Activated CD8-positive, alpha-beta memory T cell treated with anti-CD3 and anti-CD28 coated beads for 4 hours (primary cell): ENCODE measurements around the gene HSPA9.
A peak's percentile ranks its signal among the peaks of the same experiment; 100 is the strongest.

ENCODE experiments used
- DNase-seq, 2 donors: peaks; one replicate each; pipeline ENCODE4 v3.0.0-alpha.2; 2020; ENCODE audit warnings: low read depth in 2 of 2

HSPA9 gene

DNA sequence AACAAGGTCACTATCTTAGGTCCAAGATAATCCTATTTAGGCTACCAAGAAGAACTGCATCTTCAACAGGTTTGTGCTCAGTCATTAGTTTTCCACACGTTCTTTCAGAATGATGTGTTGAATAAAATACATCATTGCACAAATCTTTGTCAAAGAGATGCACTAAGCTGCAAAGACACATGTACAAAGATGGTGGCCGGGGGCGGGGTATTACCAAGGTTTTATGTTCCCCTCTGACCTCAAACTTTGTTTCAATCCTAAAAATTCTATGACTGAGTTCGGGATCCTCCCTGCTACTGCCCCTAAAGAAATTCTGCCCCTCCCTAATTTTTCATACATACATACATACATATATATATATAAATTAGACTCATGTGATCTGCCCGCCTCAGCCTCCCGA, 14.2 kb downstream of the HSPA9 start:
- no peak for DNase-seq

- DNase-seq = no peak
Measured at GRCh38 chr5:138559937-138560336, 15.3 kb downstream of the HSPA9 start.

GRCh38 chr5:138557677-138558076, 17.5 kb downstream of the HSPA9 start:
- DNase-seq = no peak

DNA sequence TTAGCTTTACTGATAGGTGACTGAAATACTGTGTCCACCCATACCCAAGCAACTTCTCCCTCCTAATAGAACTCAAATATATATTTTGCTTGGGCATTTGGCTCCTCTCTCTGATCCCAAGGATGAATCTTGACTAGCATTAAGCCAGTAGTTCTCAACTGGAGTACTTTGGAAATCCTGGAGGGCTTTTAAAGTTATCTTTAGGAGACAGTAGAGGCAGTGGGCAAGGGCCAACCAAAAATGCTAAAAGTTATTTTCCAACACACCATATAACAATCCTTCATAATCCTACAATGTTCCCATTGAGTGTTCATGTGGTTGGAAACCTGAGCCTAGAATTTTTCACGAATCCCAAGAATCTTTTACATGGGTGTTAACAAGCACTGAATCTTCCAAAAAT, 21.1 kb downstream of the HSPA9 start:
- DNase-seq = no peak

- DNase-seq = no peak
Measured at GRCh38 chr5:138553437-138554095, 21.6 kb downstream of the HSPA9 start.

- no peak for DNase-seq
Measured at GRCh38 chr5:138552657-138553056, 22.5 kb downstream of the HSPA9 start.

DNA sequence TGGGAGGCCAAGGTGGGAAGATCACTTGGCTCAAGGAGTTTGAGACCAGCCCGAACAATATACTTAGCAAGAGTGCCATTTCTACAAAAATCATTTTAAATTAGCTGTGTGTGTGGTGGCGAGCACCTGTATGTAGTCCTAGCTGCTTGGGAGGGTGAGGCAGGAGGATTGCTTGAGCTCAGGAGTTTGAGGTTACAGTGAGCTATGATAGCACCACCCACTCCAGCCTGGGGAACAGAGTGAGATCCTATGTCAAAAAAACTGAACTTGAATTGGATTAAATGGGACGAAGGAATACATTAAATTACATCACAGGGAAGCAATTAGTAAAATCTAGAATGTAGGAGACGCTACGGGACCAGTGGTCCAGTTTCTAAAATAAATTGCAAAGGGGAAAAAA, 25.8 kb downstream of the HSPA9 start:
- no peak for DNase-seq

- DNase-seq = no peak
Measured at GRCh38 chr5:138545919-138546562, 29.2 kb downstream of the HSPA9 start.

- no peak for DNase-seq
Measured at GRCh38 chr5:138544181-138545134, 30.7 kb downstream of the HSPA9 start.

DNA sequence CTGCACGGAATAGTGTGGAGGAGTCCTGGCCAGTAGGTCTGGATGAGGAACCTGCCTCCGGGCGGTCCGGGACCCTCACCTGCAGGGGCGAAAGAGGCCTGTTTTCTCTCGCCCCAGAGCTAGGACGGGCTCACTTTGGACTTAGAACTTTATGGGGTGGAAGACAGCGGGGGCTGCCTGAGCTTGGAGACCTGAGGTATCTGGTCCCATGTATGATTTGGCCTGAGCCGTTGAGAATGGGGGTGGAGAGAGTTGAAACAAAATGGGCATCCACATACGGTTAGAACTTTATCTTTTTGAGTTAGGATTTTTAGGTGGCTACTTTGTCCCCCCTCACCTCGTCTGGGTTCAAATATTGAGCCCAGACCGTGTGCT, 31.5 kb downstream of the HSPA9 start:
- no peak for DNase-seq

GRCh38 chr5:138542956-138543729, 32.1 kb downstream of the HSPA9 start, which contains the start of gene ETF1:
TSS of gene ETF1 (minus strand) at chr5:138543236. CDS start at chr5:138542918, 318 bp downstream.
- DNase-seq = peak; percentile 98 to 100

- no peak for DNase-seq
Measured at GRCh38 chr5:138542180-138542955, 32.8 kb downstream of the HSPA9 start.

DNA sequence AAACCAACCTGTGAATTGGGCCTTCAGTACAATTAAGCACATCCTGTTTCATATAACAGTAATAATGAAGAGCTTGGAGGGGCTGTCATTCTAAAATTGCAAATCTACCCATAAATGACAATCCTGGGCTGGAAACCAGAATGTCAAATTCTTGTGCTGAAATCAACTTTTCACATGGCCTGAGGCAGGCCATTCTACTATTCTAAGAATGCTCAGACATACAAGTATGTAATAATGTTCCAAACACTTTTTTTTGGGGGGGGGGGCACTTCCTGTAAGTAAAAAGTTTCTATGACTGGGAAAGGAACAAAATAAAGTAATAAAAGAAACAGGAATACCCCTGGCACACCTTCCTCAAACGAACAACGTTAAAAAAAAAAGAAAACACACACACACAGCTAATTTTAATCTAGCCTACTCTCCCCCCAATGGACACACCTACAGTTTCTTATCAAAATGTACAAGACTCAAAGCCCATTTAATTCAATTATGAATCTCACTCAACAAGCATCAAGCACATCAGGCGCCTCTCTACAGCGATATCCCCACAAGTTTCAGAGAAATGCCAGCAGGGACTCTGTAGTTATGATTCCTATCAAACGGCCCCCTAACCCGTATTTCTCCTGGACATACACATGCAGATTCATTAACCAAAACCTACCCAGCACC, 33.6 kb downstream of the HSPA9 start:
- DNase-seq = no peak

- no peak for DNase-seq
Measured at GRCh38 chr5:138539791-138540190, 35.4 kb downstream of the HSPA9 start.

GRCh38 chr5:138538943-138539627, 36.1 kb downstream of the HSPA9 start:
- no peak for DNase-seq

GRCh38 chr5:138536665-138537315, 38.4 kb downstream of the HSPA9 start:
- no peak for DNase-seq

DNA sequence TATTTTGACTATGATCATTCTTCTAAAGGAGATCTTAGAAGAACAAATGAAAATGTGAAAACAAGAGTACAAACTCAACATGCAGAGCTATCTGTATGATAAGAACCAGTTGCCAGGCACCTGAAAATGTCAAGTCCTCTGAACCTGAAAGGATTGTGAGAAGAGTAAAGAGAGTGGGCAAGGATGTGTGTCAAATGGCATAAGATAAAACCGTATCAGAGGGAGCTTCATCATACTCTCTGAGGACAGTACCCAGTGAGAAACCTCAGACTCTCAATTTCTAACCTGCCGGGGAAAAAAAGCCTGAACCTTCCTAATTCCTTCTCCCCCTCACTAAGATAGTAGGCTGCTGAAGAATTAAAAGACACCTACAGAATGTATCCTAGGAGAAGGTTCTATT, 39.0 kb downstream of the HSPA9 start:
- DNase-seq = no peak

DNA sequence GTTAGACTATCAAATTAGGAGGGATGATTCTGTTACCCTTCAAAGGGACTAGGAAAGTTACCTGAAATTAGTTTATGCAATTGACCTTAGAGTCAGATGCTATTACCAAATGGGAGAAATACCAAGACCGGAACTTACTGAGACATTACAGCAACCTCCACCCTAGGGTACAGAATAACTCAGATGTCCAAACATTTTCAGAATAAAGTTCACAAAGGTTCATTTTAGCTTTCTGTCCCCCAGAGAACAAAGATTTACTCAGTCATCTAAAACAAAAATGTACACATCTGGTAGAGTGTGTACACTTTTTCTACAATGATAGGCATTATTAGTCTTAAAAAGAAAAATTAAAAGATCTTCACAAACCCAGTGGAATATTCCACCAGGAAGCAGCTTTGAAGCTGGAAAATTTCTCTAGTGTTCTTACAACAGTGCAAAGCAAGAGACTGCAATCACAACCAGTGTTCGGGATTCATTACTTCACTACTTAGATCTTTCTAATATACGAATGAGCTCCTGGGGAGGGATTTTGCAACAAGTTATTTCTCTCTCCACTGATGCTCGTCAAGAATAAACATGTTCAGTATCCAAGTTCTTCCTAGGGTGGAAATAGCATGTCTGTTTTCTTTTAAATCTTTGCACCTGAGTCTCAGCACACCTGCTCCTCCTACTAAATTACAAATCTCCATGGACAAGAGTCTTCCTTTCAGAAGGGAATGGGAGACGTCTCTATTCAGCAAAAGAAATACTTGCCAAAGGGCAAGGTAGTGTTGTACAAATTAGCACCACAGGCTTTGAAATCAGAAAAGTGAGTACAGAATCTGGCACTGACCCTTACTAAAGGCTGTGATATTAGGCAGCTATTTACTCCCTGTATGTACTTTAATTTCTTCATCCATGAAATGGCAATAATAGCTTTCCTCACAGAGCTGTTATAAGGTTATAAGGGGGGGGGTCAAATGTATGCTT, 40.9 kb downstream of the HSPA9 start:
- no peak for DNase-seq
